ENCODE measurements around the gene PRKCD.

PRKCD gene

DNA sequence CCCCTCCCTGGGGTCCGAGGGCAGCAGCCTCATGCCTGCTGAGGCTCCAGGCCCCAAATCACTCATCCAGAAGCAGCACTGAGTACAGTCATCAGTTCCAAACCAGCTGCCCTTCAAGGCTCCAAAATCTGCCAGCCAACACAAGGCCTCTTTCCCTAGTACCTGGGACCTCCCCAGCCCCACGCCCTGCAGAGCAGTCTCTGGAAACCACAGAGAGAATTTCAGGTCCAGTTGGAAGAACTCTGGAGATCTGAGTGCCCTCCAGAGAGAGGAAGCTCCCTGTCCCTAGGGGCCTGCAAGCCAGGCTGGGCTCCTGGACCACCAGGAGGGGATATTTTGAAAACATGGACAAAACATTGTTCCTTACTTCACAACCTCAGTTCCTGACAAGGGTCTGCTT is 68.6 kb downstream of the PRKCD start:
- no CpG with 5 or more reads among the region's 2 CpGs for WGBS, 2 donors (ENCODE audit: extremely low coverage in 2 of 2, insufficient read length in 2 of 2, insufficient replicate concordance in 1 of 2)
- Histone ChIP-seq H3K4me2 (ENCODE audit: insufficient read depth, low read length, poor library complexity, severe bottlenecking) (no peak overlapping the region), H2AK5ac (ENCODE audit: low read depth, low read length) (no peak overlapping the region), H3K9ac (ENCODE audit: low read depth, low read length, poor library complexity) (no peak overlapping the region), H3K9me3 (replicated peaks in 1 of 2; ENCODE audit: control insufficient read depth in 2 of 2, insufficient read depth in 1 of 2, low read depth in 1 of 2, low read length in 2 of 2) (peaks cover 0 to 1% of the 10 kb centered on the region in 2 donors), H3K27me3 (ENCODE audit: control insufficient read depth in 3 of 3, insufficient read depth in 3 of 3, low read depth in 1 of 3, low read length in 3 of 3) (no peaks in the 10 kb centered on the region), H3K36me3 (replicated peaks in 1 of 2; ENCODE audit: control insufficient read depth in 2 of 2, insufficient read depth in 2 of 2, low read length in 2 of 2) (peaks cover 93 to 100% of the 10 kb centered on the region in 2 donors), H3K23ac (ENCODE audit: low read depth, low read length, poor library complexity) (no peak overlapping the region), H3K4me3 (ENCODE audit: low read length in 2 of 2) (no peak overlapping the region), H2BK120ac (ENCODE audit: low read depth, low read length) (no peak overlapping the region), H2BK15ac (ENCODE audit: low read length) (no peak overlapping the region), H3K4me1 (ENCODE audit: control insufficient read depth in 2 of 2, insufficient read depth in 1 of 2, low read depth in 1 of 2, low read length in 2 of 2) (no peaks in the 10 kb centered on the region), H2BK12ac (ENCODE audit: low read length) (no peak overlapping the region), H4K8ac (ENCODE audit: low read depth, low read length) (no peak overlapping the region), H3K79me1 (ENCODE audit: low read depth, low read length) (peaks cover 6% of the 10 kb centered on the region), H4K91ac (ENCODE audit: low read depth, low read length, poor library complexity) (no peak overlapping the region), H2AFZ (ENCODE audit: low read length) (no peak overlapping the region), H3K27ac (replicated peaks; ENCODE audit: low read length) (no peak overlapping the region), H3K14ac (ENCODE audit: low read length) (no peak overlapping the region), H3K18ac (ENCODE audit: low read length) (no peak overlapping the region), H2BK5ac (ENCODE audit: low read length) (no peak overlapping the region), H3K4ac (ENCODE audit: low read length) (no peak overlapping the region)
- no peak for DNase-seq (ENCODE audit: low spot score)

DNA sequence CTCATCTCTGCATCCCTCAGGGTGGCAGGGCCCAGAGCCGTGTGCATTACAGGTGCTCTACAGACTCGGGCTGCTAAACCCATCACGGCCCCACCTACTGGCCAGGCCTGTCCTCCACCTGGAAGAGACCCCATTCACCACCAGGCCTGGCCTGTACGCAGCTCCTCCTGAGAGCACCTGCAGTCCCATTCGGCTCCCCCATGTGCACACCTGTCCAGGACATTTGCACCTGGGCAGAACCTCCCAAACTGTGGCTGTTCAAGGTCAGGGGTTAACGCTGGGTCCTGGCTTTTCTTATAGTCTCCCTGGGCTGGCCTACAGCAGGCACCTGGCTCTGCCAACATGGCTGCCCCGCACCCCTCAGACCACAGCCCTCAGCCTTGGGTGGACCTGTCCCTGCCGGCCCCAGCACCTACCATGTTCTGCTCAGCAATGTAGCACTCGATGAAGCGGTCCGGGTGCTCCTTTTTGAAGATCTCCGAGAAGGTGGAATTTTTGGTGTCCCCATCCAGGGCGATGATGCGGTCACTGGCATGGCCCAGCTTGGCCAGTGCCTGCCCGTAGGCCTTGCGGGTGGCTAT is 69.1 kb downstream of the PRKCD start:
- Histone ChIP-seq H4K8ac (ENCODE audit: low read depth, low read length) (no peak overlapping the region), H3K14ac (ENCODE audit: low read length) (no peak overlapping the region), H2BK15ac (ENCODE audit: low read length) (no peak overlapping the region), H3K36me3 (replicated peaks in 1 of 2; ENCODE audit: control insufficient read depth in 2 of 2, insufficient read depth in 2 of 2, low read length in 2 of 2) (peaks cover 92 to 99% of the 10 kb centered on the region in 2 donors), H2AFZ (ENCODE audit: low read length) (no peak overlapping the region), H3K9me3 (replicated peaks in 1 of 2; ENCODE audit: control insufficient read depth in 2 of 2, insufficient read depth in 1 of 2, low read depth in 1 of 2, low read length in 2 of 2) (peaks cover 0 to 1% of the 10 kb centered on the region in 2 donors), H2BK120ac (ENCODE audit: low read depth, low read length) (no peak overlapping the region), H3K4me3 (ENCODE audit: low read length in 2 of 2) (peak overlapping the region in 1 of 2 donors; percentile 27), H4K91ac (ENCODE audit: low read depth, low read length, poor library complexity) (no peak overlapping the region), H2AK5ac (ENCODE audit: low read depth, low read length) (no peak overlapping the region), H3K23ac (ENCODE audit: low read depth, low read length, poor library complexity) (no peak overlapping the region), H3K79me1 (ENCODE audit: low read depth, low read length) (peaks cover 6% of the 10 kb centered on the region), H3K9ac (ENCODE audit: low read depth, low read length, poor library complexity) (peak overlapping the region; percentile 10), H3K4me1 (ENCODE audit: control insufficient read depth in 2 of 2, insufficient read depth in 1 of 2, low read depth in 1 of 2, low read length in 2 of 2) (no peaks in the 10 kb centered on the region), H3K18ac (ENCODE audit: low read length) (no peak overlapping the region), H3K27ac (replicated peaks; ENCODE audit: low read length) (no peak overlapping the region), H3K4ac (ENCODE audit: low read length) (no peak overlapping the region), H2BK5ac (ENCODE audit: low read length) (no peak overlapping the region), H2BK12ac (ENCODE audit: low read length) (no peak overlapping the region), H3K27me3 (ENCODE audit: control insufficient read depth in 3 of 3, insufficient read depth in 3 of 3, low read depth in 1 of 3, low read length in 3 of 3) (no peaks in the 10 kb centered on the region), H3K4me2 (ENCODE audit: insufficient read depth, low read length, poor library complexity, severe bottlenecking) (no peak overlapping the region)
- WGBS, 2 donors (ENCODE audit: extremely low coverage in 2 of 2, insufficient read length in 2 of 2, insufficient replicate concordance in 1 of 2), result no CpG with 5 or more reads among the region's 16 CpGs
- DNase-seq (ENCODE audit: low spot score), result no peak

DNA sequence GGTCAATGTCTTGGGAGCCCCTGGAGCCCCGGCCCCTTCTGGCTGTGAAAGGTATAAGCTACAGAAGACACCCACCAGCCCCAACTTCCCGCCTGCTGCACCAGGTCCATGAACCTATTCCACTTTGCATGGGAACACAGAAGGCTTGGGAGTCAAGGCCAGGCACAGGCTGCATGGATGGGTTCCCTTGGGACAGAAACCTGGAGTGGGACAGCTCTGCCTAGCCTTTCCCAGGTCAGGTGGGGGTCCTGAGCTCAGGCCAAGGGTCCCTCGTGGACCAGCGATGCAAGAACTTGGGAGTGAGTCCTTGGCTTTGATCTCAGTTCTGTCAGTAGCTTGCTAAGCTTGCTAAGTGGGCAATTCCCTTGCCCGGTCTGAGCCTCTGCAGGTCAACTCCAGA is 69.8 kb downstream of the PRKCD start:
- Histone ChIP-seq H3K4ac (ENCODE audit: low read length) (no peak overlapping the region), H3K14ac (ENCODE audit: low read length) (no peak overlapping the region), H2BK15ac (ENCODE audit: low read length) (no peak overlapping the region), H3K4me1 (ENCODE audit: control insufficient read depth in 2 of 2, insufficient read depth in 1 of 2, low read depth in 1 of 2, low read length in 2 of 2) (no peaks in the 10 kb centered on the region), H3K79me1 (ENCODE audit: low read depth, low read length) (peaks cover 6% of the 10 kb centered on the region), H4K8ac (ENCODE audit: low read depth, low read length) (no peak overlapping the region), H3K9me3 (replicated peaks in 1 of 2; ENCODE audit: control insufficient read depth in 2 of 2, insufficient read depth in 1 of 2, low read depth in 1 of 2, low read length in 2 of 2) (peaks cover 0 to 1% of the 10 kb centered on the region in 2 donors), H3K23ac (ENCODE audit: low read depth, low read length, poor library complexity) (no peak overlapping the region), H3K36me3 (replicated peaks in 1 of 2; ENCODE audit: control insufficient read depth in 2 of 2, insufficient read depth in 2 of 2, low read length in 2 of 2) (peaks cover 91 to 99% of the 10 kb centered on the region in 2 donors), H3K9ac (ENCODE audit: low read depth, low read length, poor library complexity) (no peak overlapping the region), H3K4me2 (ENCODE audit: insufficient read depth, low read length, poor library complexity, severe bottlenecking) (no peak overlapping the region), H4K91ac (ENCODE audit: low read depth, low read length, poor library complexity) (no peak overlapping the region), H2AK5ac (ENCODE audit: low read depth, low read length) (no peak overlapping the region), H2BK12ac (ENCODE audit: low read length) (no peak overlapping the region), H3K27me3 (ENCODE audit: control insufficient read depth in 3 of 3, insufficient read depth in 3 of 3, low read depth in 1 of 3, low read length in 3 of 3) (no peaks in the 10 kb centered on the region), H2BK5ac (ENCODE audit: low read length) (no peak overlapping the region), H2BK120ac (ENCODE audit: low read depth, low read length) (no peak overlapping the region), H3K4me3 (ENCODE audit: low read length in 2 of 2) (no peak overlapping the region), H3K18ac (ENCODE audit: low read length) (no peak overlapping the region), H2AFZ (ENCODE audit: low read length) (no peak overlapping the region), H3K27ac (replicated peaks; ENCODE audit: low read length) (no peak overlapping the region)
- no CpG with 5 or more reads among the region's 5 CpGs for WGBS, 2 donors (ENCODE audit: extremely low coverage in 2 of 2, insufficient read length in 2 of 2, insufficient replicate concordance in 1 of 2)
- no peak for DNase-seq (ENCODE audit: low spot score)

DNA sequence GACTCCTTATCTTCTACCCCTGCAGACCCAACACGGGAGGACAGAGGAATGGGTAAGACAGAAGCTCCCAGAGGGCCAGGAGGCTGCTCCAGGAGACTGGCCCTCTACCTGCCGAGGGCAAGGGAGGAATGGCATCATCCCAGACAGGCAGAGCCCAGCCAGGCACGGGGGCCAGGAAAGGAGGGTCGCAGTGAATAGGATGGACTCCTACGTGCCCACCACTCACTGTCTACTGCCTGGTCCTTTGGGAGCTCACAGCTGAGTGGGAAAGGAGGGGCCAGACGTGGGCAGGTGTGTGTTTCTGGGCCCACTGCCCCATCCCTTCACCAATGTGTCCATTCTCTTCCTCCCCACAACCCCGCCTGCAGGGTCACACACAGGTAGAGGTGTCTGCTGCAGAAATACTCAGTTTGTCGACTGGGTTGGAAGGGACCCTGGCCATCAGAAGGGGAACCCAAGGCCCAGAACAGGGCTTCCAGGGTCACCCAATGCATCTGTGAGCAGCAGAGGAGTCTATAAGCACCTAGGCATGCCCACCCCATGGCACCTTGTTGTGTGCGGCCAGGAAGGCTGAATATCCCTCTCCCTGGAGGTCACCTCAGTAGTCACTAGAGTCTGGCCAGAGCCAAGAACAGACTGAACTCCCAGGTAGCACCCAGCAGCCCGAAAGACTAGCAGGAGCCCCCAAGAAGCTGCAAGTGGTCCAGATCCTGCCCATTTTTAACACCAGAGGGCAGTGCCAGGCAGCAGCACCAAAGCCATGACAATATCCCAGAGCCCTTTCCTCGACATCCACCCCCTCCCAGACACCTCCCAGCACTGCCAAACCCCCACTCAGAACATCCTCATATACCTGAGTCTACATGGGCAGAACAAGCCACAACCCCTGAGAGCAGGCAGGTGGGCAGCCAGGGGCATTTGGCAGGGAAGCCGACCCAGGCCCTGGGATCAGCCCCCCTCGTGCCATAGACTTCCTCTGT is 70.8 kb downstream of the PRKCD start:
- peaks cover 8% of the 10 kb centered on the region for H3K79me1 ChIP-seq (ENCODE audit: low read depth, low read length)
- no peak overlapping the region for H3K4me2 ChIP-seq (ENCODE audit: insufficient read depth, low read length, poor library complexity, severe bottlenecking)
- H2BK12ac ChIP-seq (ENCODE audit: low read length), result no peak overlapping the region
- peaks cover 91 to 99% of the 10 kb centered on the region in 2 donors for H3K36me3 ChIP-seq (replicated peaks in 1 of 2; ENCODE audit: control insufficient read depth in 2 of 2, insufficient read depth in 2 of 2, low read length in 2 of 2)
- H3K4ac ChIP-seq (ENCODE audit: low read length), result no peak overlapping the region
- DNase-seq (ENCODE audit: low spot score), result no peak
- no peaks in the 10 kb centered on the region for H3K27me3 ChIP-seq (ENCODE audit: control insufficient read depth in 3 of 3, insufficient read depth in 3 of 3, low read depth in 1 of 3, low read length in 3 of 3)
- H3K9ac ChIP-seq (ENCODE audit: low read depth, low read length, poor library complexity), result no peak overlapping the region
- no peak overlapping the region for H2AFZ ChIP-seq (ENCODE audit: low read length)
- no peak overlapping the region for H3K27ac ChIP-seq (replicated peaks; ENCODE audit: low read length)
- H3K23ac ChIP-seq (ENCODE audit: low read depth, low read length, poor library complexity), result peak overlapping the region; percentile 66
- H3K4me1 ChIP-seq (ENCODE audit: control insufficient read depth in 2 of 2, insufficient read depth in 1 of 2, low read depth in 1 of 2, low read length in 2 of 2), result peaks cover 0 to 5% of the 10 kb centered on the region in 2 donors
- no peak overlapping the region for H4K8ac ChIP-seq (ENCODE audit: low read depth, low read length)
- no peak overlapping the region for H3K14ac ChIP-seq (ENCODE audit: low read length)
- H2BK5ac ChIP-seq (ENCODE audit: low read length), result peak overlapping the region; percentile 72
- H3K9me3 ChIP-seq (replicated peaks in 1 of 2; ENCODE audit: control insufficient read depth in 2 of 2, insufficient read depth in 1 of 2, low read depth in 1 of 2, low read length in 2 of 2), result peaks cover 0 to 1% of the 10 kb centered on the region in 2 donors
- H2AK5ac ChIP-seq (ENCODE audit: low read depth, low read length), result no peak overlapping the region
- H4K91ac ChIP-seq (ENCODE audit: low read depth, low read length, poor library complexity), result no peak overlapping the region
- H3K4me3 ChIP-seq (ENCODE audit: low read length in 2 of 2), result no peak overlapping the region
- H3K18ac ChIP-seq (ENCODE audit: low read length), result no peak overlapping the region
- WGBS, 2 donors (ENCODE audit: extremely low coverage in 2 of 2, insufficient read length in 2 of 2, insufficient replicate concordance in 1 of 2), result no CpG with 5 or more reads among the region's 13 CpGs
- no peak overlapping the region for H2BK15ac ChIP-seq (ENCODE audit: low read length)
- no peak overlapping the region for H2BK120ac ChIP-seq (ENCODE audit: low read depth, low read length)
